Ramos (cell line): ENCODE results near the gene CTPS1.

Experiments
- in situ Hi-C: fragments of 300-500 bp; cut with MboI; formaldehyde crosslinking; loops from one replicate; pipeline ENCODE4 v1.14.3; 2022; ENCODE audit warnings: low sequenced_read_pairs; ENCODE audit not compliant: unreplicated experiment

Gene CTPS1

GRCh38 chr1:40965531-40965930, 14.0 kb upstream of the CTPS1 start:
- in situ Hi-C loops = no loop called here

GRCh38 chr1:40966417-40966816, 13.1 kb upstream of the CTPS1 start:
- in situ Hi-C loops = no loop called here

- in situ Hi-C loops = no loop called here
Measured at GRCh38 chr1:40969445-40969844, 10.1 kb upstream of the CTPS1 start.

- in situ Hi-C loops = no loop called here
Measured at GRCh38 chr1:40971966-40972365, 7.5 kb upstream of the CTPS1 start.

- in situ Hi-C loops = no loop called here
Measured at GRCh38 chr1:40973912-40974311, 5.6 kb upstream of the CTPS1 start.

- in situ Hi-C loops = no loop called here
Measured at GRCh38 chr1:40974945-40975344, 4.6 kb upstream of the CTPS1 start.

- in situ Hi-C loops = no loop called here
Measured at GRCh38 chr1:40976952-40977690, 2.4 kb upstream of the CTPS1 start.

GRCh38 chr1:40977716-40978115, 1.8 kb upstream of the CTPS1 start:
- in situ Hi-C loops = no loop called here

- in situ Hi-C loops = no loop called here
Measured at GRCh38 chr1:40978886-40979240, 633 bp upstream of the CTPS1 start.

GRCh38 chr1:40980068-40980452, 564 bp downstream of the CTPS1 start:
- in situ Hi-C loops = no loop called here

- in situ Hi-C loops = no loop called here
Measured at GRCh38 chr1:40980453-40981121, 1.1 kb downstream of the CTPS1 start.

- in situ Hi-C loops = no loop called here
Measured at GRCh38 chr1:40981691-40982448, 2.4 kb downstream of the CTPS1 start.

GRCh38 chr1:40982721-40983120, 3.2 kb downstream of the CTPS1 start:
- in situ Hi-C loops = no loop called here

GRCh38 chr1:40983286-40983685, 3.8 kb downstream of the CTPS1 start:
- in situ Hi-C loops = no loop called here

- in situ Hi-C loops = no loop called here
Measured at GRCh38 chr1:40984066-40984465, 4.6 kb downstream of the CTPS1 start.

- in situ Hi-C loops = no loop called here
Measured at GRCh38 chr1:40984531-40984930, 5.0 kb downstream of the CTPS1 start.

GRCh38 chr1:40985161-40985560, 5.7 kb downstream of the CTPS1 start:
- in situ Hi-C loops = no loop called here

GRCh38 chr1:40985875-40986274, 6.4 kb downstream of the CTPS1 start:
- in situ Hi-C loops = no loop called here

GRCh38 chr1:40986328-40986783, 6.9 kb downstream of the CTPS1 start:
- in situ Hi-C loops = no loop called here

- in situ Hi-C loops = no loop called here
Measured at GRCh38 chr1:40986956-40987355, 7.5 kb downstream of the CTPS1 start.
